SK-N-SH treated with all-trans-retinoic acid at 6 μM for 48 hours (cell line): ENCODE results near the gene KIF17.

Experiments
- ATAC-seq: fragments of 200-7000 bp; cut with Tn5 transposase; 3 replicates; pipeline ENCODE4 v1.9.1; 2020; ENCODE audit warnings: mild to moderate bottlenecking, moderate library complexity
- ARNTL ChIP-seq: fragments of 450-650 bp; formaldehyde crosslinking; IDR thresholded peaks from 2 replicates; pipeline ENCODE4 v1.5.0; 2020; ENCODE audit warnings: low read depth, mild to moderate bottlenecking, moderate library complexity, borderline replicate concordance
- BACH2 ChIP-seq: fragments of 250-450 bp; sonication (Bioruptor Pico); IDR thresholded peaks from 2 replicates; pipeline ENCODE4 v1.9.0; 2021; ENCODE audit warnings: mild to moderate bottlenecking, borderline replicate concordance
- CSDC2 ChIP-seq: fragments of 250-450 bp; sonication (Bioruptor Pico); IDR thresholded peaks from 2 replicates; pipeline ENCODE4 v1.5.0; 2020; ENCODE audit warnings: mild to moderate bottlenecking, moderate library complexity
- ESRRG ChIP-seq: fragments of 250-450 bp; sonication (Bioruptor Pico); IDR thresholded peaks from 2 replicates; pipeline ENCODE4 v1.6.1; 2021; ENCODE audit warnings: mild to moderate bottlenecking
- GLIS3 ChIP-seq: fragments of 250-450 bp; sonication (Bioruptor Pico); IDR thresholded peaks from 2 replicates; pipeline ENCODE4 v1.5.0; 2020; ENCODE audit warnings: mild to moderate bottlenecking, moderate library complexity
- ISL1 ChIP-seq: fragments of 250-450 bp; sonication (Bioruptor Pico); IDR thresholded peaks from 2 replicates; pipeline ENCODE4 v2.1.2; 2022; ENCODE audit warnings: mild to moderate bottlenecking, moderate library complexity
- OSR1 ChIP-seq: fragments of 250-450 bp; sonication (Bioruptor Pico); IDR thresholded peaks from 2 replicates; pipeline ENCODE4 v1.8.0; 2022; ENCODE audit warnings: moderate library complexity, mild to moderate bottlenecking, inconsistent platforms
- PPARA ChIP-seq: fragments of 250-450 bp; sonication (Bioruptor Pico); IDR thresholded peaks from 2 replicates; pipeline ENCODE4 v1.5.0; 2020; ENCODE audit warnings: mild to moderate bottlenecking, borderline replicate concordance
- RARB ChIP-seq: fragments of 250-450 bp; sonication (Bioruptor Pico); IDR thresholded peaks from 2 replicates; pipeline ENCODE4 v1.8.0; 2021; ENCODE audit warnings: mild to moderate bottlenecking, moderate library complexity
- SNAI2 ChIP-seq: fragments of 250-450 bp; sonication (Bioruptor Pico); IDR thresholded peaks from 2 replicates; pipeline ENCODE4 v1.5.0; 2020; ENCODE audit warnings: mild to moderate bottlenecking, moderate library complexity
- TCF4 ChIP-seq: fragments of 250-450 bp; sonication (Bioruptor Pico); IDR thresholded peaks from 2 replicates; pipeline ENCODE4 v1.8.0; 2021; ENCODE audit warnings: mild to moderate bottlenecking, moderate library complexity, borderline replicate concordance
- TOX ChIP-seq: fragments of 250-450 bp; sonication (Bioruptor Pico); IDR thresholded peaks from 2 replicates; pipeline ENCODE4 v1.8.0; 2021; ENCODE audit warnings: mild to moderate bottlenecking, moderate library complexity, borderline replicate concordance
- ZC3H10 ChIP-seq: fragments of 250-450 bp; sonication (Bioruptor Pico); IDR thresholded peaks from 2 replicates; pipeline ENCODE4 v1.5.1; 2021; ENCODE audit warnings: mild to moderate bottlenecking, moderate library complexity
- ZFP3 ChIP-seq: fragments of 250-450 bp; sonication (Bioruptor Pico); IDR thresholded peaks from 2 replicates; pipeline ENCODE4 v1.5.0; 2020; ENCODE audit warnings: mild to moderate bottlenecking, moderate library complexity
- ZFP30 ChIP-seq: fragments of 450-650 bp; formaldehyde crosslinking; IDR thresholded peaks from 2 replicates; pipeline ENCODE4 v1.5.0; 2022; ENCODE audit warnings: mild to moderate bottlenecking, moderate library complexity
- ZNF565 ChIP-seq: fragments of 450-650 bp; formaldehyde crosslinking; conservative IDR thresholded peaks from 2 replicates; pipeline ENCODE4 v1.5.0; 2020; ENCODE audit warnings: low read depth, mild to moderate bottlenecking, moderate library complexity
- ZNF70 ChIP-seq: fragments of 450-650 bp; formaldehyde crosslinking; IDR thresholded peaks from 2 replicates; pipeline ENCODE4 v1.5.0; 2020; ENCODE audit warnings: mild to moderate bottlenecking, moderate library complexity
- ZNF8 ChIP-seq: fragments of 450-650 bp; formaldehyde crosslinking; IDR thresholded peaks from 2 replicates; pipeline ENCODE4 v1.5.0; 2020; ENCODE audit warnings: mild to moderate bottlenecking, moderate library complexity
- TF ChIP-seq, protein P1 (sequence below): fragments of 250-450 bp; sonication (Bioruptor Pico); IDR thresholded peaks from 2 replicates; pipeline ENCODE4 v1.8.0; 2020; ENCODE audit warnings: mild to moderate bottlenecking, moderate library complexity, borderline replicate concordance
- TF ChIP-seq, protein P2 (sequence below): fragments of 250-450 bp; sonication (Bioruptor Pico); IDR thresholded peaks from 2 replicates; pipeline ENCODE4 v1.8.0; 2021; ENCODE audit warnings: low read depth, mild to moderate bottlenecking, moderate library complexity, borderline replicate concordance
- TF ChIP-seq, protein P3 (sequence below): fragments of 250-450 bp; sonication (Bioruptor Pico); IDR thresholded peaks from 2 replicates; pipeline ENCODE4 v1.5.1; 2021; ENCODE audit warnings: mild to moderate bottlenecking, moderate library complexity
- TF ChIP-seq, protein P4 (sequence below): fragments of 250-450 bp; sonication (Bioruptor Pico); IDR thresholded peaks from 2 replicates; pipeline ENCODE4 v1.5.0; 2020; ENCODE audit warnings: mild to moderate bottlenecking, moderate library complexity
- TF ChIP-seq, protein P5 (sequence below): fragments of 250-450 bp; sonication (Bioruptor Pico); IDR thresholded peaks from 2 replicates; pipeline ENCODE4 v1.5.1; 2020; ENCODE audit warnings: low read depth, mild to moderate bottlenecking, moderate library complexity

Gene KIF17

DNA sequence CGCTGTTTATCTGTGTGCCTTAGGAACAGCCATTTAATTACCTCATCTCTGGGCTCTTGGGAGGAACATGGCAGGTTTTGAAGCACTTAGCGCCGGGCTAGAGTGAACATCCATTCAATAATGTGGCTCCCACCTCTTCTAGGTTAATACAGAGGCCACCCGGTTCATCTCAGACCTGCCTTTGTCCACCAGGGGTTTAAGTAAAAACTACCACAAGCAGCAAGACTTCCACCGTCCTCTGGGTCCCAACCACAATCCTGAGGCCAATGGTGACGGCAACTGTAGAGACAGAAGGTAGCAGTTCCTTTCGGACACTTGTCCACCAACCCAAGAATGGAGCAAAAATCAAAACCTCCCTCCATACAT, 55.7 kb downstream of the KIF17 start (continued):
- TF ChIP-seq, protein P1, sequence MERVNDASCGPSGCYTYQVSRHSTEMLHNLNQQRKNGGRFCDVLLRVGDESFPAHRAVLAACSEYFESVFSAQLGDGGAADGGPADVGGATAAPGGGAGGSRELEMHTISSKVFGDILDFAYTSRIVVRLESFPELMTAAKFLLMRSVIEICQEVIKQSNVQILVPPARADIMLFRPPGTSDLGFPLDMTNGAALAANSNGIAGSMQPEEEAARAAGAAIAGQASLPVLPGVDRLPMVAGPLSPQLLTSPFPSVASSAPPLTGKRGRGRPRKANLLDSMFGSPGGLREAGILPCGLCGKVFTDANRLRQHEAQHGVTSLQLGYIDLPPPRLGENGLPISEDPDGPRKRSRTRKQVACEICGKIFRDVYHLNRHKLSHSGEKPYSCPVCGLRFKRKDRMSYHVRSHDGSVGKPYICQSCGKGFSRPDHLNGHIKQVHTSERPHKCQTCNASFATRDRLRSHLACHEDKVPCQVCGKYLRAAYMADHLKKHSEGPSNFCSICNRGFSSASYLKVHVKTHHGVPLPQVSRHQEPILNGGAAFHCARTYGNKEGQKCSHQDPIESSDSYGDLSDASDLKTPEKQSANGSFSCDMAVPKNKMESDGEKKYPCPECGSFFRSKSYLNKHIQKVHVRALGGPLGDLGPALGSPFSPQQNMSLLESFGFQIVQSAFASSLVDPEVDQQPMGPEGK = no peak
- TF ChIP-seq ZNF8 (no peak), ESRRG (no peak), TCF4 (CRISPR knock-in tag) (no peak)

DNA sequence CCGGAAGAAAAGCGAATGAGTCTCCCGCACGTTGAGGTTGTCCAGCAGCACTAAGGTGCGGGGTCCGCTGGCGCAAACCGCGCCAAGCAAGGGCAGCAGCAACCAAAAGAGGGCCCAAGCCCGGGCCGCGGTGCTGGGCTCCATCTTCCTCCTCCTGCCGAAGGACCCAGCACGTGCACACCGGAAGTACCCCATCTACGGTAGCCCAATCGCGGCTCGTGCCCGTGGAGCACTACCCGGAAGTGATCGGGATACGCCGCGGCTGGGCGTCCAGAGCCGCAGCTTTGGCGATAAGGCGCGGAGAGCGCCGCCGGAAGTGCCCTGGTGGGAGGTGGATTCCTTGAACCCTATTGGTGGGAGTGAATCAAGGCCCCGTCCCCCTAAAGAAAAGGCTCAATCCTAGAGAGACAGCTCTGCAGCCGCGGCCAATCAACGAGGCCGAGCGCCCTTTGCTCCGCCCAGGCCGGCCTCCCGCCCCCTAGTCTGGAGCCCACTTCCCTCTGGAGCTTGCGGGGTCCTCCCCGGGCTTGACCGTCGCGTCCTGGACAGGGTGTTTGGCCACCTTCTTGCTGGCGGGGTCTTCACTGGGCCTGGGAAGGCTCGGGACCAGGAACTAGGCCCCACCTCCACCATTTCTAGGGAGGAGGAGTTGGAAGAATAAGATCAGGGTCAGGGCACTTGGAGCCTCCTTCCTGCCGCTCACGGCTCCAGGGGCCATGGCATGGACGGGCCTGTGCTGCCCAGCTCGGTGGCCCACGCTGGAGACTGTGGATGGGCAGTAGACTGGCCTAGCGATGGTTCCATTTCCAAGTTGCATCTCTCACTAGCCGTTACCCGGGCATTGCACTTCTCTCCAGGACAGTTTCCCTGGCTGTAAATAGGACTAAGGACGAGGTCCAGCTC, 56.3 kb downstream of the KIF17 start, which contains the start of gene DDOST:
DDOST (minus strand) TSS at position 163 of the 903 bp plus-strand sequence; CDS start at position 144, 19 bp downstream.
- peak; percentile 98 for ATAC-seq
- TF ChIP-seq, protein P1 = no peak
- TF ChIP-seq BACH2 = no peak
- no peak for TF ChIP-seq ISL1 (CRISPR knock-in tag)
- TF ChIP-seq, protein P2, sequence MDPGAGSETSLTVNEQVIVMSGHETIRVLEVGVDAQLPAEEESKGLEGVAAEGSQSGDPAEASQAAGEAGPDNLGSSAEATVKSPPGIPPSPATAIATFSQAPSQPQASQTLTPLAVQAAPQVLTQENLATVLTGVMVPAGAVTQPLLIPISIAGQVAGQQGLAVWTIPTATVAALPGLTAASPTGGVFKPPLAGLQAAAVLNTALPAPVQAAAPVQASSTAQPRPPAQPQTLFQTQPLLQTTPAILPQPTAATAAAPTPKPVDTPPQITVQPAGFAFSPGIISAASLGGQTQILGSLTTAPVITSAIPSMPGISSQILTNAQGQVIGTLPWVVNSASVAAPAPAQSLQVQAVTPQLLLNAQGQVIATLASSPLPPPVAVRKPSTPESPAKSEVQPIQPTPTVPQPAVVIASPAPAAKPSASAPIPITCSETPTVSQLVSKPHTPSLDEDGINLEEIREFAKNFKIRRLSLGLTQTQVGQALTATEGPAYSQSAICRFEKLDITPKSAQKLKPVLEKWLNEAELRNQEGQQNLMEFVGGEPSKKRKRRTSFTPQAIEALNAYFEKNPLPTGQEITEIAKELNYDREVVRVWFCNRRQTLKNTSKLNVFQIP = no peak
- TF ChIP-seq ZC3H10 = no peak
- no peak for TF ChIP-seq ZNF8
- no peak for TF ChIP-seq ARNTL
- no peak for TF ChIP-seq TCF4 (CRISPR knock-in tag)
- TF ChIP-seq OSR1 (CRISPR knock-in tag) = no peak
- TF ChIP-seq, protein P3, sequence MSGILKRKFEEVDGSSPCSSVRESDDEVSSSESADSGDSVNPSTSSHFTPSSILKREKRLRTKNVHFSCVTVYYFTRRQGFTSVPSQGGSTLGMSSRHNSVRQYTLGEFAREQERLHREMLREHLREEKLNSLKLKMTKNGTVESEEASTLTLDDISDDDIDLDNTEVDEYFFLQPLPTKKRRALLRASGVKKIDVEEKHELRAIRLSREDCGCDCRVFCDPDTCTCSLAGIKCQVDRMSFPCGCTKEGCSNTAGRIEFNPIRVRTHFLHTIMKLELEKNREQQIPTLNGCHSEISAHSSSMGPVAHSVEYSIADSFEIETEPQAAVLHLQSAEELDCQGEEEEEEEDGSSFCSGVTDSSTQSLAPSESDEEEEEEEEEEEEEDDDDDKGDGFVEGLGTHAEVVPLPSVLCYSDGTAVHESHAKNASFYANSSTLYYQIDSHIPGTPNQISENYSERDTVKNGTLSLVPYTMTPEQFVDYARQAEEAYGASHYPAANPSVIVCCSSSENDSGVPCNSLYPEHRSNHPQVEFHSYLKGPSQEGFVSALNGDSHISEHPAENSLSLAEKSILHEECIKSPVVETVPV (CRISPR knock-in tag) = peak; percentile 20; the same call in 1 of the 2 replicates
- no peak for TF ChIP-seq ZNF565 (CRISPR knock-in tag)
- TF ChIP-seq, protein P4, sequence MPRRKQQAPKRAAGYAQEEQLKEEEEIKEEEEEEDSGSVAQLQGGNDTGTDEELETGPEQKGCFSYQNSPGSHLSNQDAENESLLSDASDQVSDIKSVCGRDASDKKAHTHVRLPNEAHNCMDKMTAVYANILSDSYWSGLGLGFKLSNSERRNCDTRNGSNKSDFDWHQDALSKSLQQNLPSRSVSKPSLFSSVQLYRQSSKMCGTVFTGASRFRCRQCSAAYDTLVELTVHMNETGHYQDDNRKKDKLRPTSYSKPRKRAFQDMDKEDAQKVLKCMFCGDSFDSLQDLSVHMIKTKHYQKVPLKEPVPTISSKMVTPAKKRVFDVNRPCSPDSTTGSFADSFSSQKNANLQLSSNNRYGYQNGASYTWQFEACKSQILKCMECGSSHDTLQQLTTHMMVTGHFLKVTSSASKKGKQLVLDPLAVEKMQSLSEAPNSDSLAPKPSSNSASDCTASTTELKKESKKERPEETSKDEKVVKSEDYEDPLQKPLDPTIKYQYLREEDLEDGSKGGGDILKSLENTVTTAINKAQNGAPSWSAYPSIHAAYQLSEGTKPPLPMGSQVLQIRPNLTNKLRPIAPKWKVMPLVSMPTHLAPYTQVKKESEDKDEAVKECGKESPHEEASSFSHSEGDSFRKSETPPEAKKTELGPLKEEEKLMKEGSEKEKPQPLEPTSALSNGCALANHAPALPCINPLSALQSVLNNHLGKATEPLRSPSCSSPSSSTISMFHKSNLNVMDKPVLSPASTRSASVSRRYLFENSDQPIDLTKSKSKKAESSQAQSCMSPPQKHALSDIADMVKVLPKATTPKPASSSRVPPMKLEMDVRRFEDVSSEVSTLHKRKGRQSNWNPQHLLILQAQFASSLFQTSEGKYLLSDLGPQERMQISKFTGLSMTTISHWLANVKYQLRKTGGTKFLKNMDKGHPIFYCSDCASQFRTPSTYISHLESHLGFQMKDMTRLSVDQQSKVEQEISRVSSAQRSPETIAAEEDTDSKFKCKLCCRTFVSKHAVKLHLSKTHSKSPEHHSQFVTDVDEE (CRISPR knock-in tag) = 0 out of 2 replicates have a peak, but pooled peaks have one; percentile 39
- TF ChIP-seq CSDC2 (CRISPR knock-in tag) = 0 out of 2 replicates have a peak, but pooled peaks have one; percentile 60
- TF ChIP-seq PPARA = no peak
- no peak for TF ChIP-seq TOX (CRISPR knock-in tag)
- TF ChIP-seq ESRRG = no peak
- peak; percentile 22; the same call in 1 of the 2 replicates for TF ChIP-seq ZNF70
- TF ChIP-seq, protein P5, sequence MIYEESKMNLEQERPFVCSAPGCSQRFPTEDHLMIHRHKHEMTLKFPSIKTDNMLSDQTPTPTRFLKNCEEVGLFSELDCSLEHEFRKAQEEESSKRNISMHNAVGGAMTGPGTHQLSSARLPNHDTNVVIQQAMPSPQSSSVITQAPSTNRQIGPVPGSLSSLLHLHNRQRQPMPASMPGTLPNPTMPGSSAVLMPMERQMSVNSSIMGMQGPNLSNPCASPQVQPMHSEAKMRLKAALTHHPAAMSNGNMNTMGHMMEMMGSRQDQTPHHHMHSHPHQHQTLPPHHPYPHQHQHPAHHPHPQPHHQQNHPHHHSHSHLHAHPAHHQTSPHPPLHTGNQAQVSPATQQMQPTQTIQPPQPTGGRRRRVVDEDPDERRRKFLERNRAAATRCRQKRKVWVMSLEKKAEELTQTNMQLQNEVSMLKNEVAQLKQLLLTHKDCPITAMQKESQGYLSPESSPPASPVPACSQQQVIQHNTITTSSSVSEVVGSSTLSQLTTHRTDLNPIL (CRISPR knock-in tag) = 0 out of 2 replicates have a peak, but pooled peaks have one; percentile 40
- TF ChIP-seq GLIS3 = no peak
- no peak for TF ChIP-seq ZFP30 (CRISPR knock-in tag)
- no peak for TF ChIP-seq SNAI2 (CRISPR knock-in tag)
- TF ChIP-seq RARB (CRISPR knock-in tag) = no peak
- no peak for TF ChIP-seq ZFP3 (CRISPR knock-in tag)
